ENCODE results near the gene ZNF227. TPM values are rescaled to one million over a fixed set of nuclear protein-coding genes. Genes with fewer than 3 reads are reported as not detected.

Gene ZNF227
- total RNA-seq, 4 donors from 2014 or later, result 4.7 to 16.4 (median 8.8) TPM

DNA sequence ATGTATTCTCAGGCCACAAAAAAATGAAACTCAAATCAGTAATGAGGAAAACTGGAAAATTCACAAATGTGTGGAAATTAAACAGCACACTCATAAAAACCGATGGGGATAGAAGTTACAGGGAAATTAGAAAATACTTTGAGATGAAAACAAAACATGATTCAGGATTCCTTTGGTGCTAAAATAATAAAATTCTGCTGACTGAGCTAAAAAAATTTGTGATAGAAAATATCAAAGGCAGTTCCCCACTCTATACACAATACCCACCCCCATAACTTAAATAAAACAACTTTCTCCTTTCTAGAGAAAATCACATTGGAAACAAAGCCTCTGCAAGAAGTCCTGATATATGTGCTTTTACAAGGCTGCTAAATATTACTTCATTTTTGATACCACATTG lies 45.8 kb downstream of the ZNF227 start:
- H3K36me3 ChIP-seq, result no peaks in the 10 kb centered on the region
- WGBS, 2 donors, result 86 to 95% methylated on average over 1 of the region's 1 CpG
- intact Hi-C loops (cut with DNase I), result no loop called here
- H3K4me1 ChIP-seq, result peaks cover 0 to 8% (median 0%) of the 10 kb centered on the region in 3 donors
- no peak overlapping the region for H3K4me3 ChIP-seq
- TF ChIP-seq POLR2A (IDR thresholded peaks at IDR 0.05), result no peak
- TF ChIP-seq, protein P1, sequence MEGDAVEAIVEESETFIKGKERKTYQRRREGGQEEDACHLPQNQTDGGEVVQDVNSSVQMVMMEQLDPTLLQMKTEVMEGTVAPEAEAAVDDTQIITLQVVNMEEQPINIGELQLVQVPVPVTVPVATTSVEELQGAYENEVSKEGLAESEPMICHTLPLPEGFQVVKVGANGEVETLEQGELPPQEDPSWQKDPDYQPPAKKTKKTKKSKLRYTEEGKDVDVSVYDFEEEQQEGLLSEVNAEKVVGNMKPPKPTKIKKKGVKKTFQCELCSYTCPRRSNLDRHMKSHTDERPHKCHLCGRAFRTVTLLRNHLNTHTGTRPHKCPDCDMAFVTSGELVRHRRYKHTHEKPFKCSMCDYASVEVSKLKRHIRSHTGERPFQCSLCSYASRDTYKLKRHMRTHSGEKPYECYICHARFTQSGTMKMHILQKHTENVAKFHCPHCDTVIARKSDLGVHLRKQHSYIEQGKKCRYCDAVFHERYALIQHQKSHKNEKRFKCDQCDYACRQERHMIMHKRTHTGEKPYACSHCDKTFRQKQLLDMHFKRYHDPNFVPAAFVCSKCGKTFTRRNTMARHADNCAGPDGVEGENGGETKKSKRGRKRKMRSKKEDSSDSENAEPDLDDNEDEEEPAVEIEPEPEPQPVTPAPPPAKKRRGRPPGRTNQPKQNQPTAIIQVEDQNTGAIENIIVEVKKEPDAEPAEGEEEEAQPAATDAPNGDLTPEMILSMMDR (IDR thresholded peaks at IDR 0.05), result no peak
- no peaks in the 10 kb centered on the region for H3K27me3 ChIP-seq
- H3K9me3 ChIP-seq, result peaks cover 6 to 77% (median 26%) of the 10 kb centered on the region in 3 donors
- no peak overlapping the region for H3K27ac ChIP-seq
- DNase-seq, result no peak

DNA sequence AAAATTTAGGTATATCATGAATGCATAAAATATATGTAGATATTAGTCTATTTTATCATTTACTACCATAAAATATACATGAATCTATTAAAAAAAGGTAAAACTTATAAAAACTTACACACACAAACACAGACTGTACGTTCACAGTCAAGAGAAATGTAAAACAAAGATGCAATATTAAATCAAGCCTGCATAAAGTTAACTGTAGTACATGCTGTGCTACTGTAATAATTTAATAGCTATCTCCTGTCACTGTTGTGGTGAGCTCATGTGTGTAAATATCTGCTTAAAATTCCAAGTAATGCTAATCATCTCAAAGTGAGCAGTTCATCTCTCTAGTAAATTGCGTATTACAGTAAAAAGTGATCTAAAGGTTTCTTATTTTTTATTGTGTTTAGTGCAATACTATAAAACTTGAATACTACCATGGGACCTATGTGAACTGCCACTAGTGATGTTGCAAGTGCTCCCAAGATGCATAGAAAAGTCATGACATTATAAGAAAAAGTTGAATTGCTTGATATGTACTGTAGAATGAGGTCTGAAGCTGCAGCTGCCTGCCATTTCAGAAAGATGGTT lies 46.6 kb downstream of the ZNF227 start:
- H3K9me3 ChIP-seq, result peaks cover 6 to 73% (median 25%) of the 10 kb centered on the region in 3 donors
- intact Hi-C loops (cut with DNase I), result no loop called here
- H3K4me3 ChIP-seq, result peak overlapping the region in 1 of 4 donors; percentile 53
- no peaks in the 10 kb centered on the region for H3K27me3 ChIP-seq
- no peak overlapping the region for H3K27ac ChIP-seq
- peaks cover 0 to 8% (median 0%) of the 10 kb centered on the region in 3 donors for H3K4me1 ChIP-seq
- no peaks in the 10 kb centered on the region for H3K36me3 ChIP-seq
- 91 to 95% methylated on average over 2 of the region's 2 CpGs for WGBS, 2 donors
- DNase-seq, result no peak
- TF ChIP-seq, protein P1 (IDR thresholded peaks at IDR 0.05), result no peak
- TF ChIP-seq POLR2A (IDR thresholded peaks at IDR 0.05), result no peak

DNA sequence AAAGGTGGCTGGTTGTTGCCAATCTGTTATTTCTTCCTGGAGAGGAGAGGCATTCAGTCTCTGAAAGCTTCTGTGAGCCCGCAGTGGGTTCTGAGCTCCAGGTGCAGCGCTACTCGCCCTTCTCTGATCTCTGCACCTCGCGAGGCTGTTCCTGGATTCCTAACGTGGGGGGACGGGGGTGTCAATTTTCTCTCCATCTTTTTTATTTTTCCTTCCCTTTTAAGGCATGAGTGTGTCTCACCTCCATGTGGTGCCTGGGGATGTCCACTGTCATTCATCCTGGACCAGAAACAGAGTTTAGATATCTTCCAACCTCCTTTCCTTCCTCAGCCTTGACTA lies 48.0 kb downstream of the ZNF227 start:
- Histone ChIP-seq H3K4me1 (peaks cover 0 to 8% (median 0%) of the 10 kb centered on the region in 3 donors), H3K36me3 (no peaks in the 10 kb centered on the region), H3K9me3 (peaks cover 0 to 69% (median 18%) of the 10 kb centered on the region in 3 donors), H3K27me3 (no peaks in the 10 kb centered on the region), H3K27ac (peak overlapping the region in 2 of 4 donors; percentile 72 to 75), H3K4me3 (peak overlapping the region; percentile 12 to 53 (median 40))
- DNase-seq, result no peak
- no peak for TF ChIP-seq POLR2A (IDR thresholded peaks at IDR 0.05)
- TF ChIP-seq, protein P1 (IDR thresholded peaks at IDR 0.05), result no peak
- 16 to 25% methylated on average over 7 of the region's 7 CpGs for WGBS, 2 donors
- intact Hi-C loops (cut with DNase I), result no loop called here

DNA sequence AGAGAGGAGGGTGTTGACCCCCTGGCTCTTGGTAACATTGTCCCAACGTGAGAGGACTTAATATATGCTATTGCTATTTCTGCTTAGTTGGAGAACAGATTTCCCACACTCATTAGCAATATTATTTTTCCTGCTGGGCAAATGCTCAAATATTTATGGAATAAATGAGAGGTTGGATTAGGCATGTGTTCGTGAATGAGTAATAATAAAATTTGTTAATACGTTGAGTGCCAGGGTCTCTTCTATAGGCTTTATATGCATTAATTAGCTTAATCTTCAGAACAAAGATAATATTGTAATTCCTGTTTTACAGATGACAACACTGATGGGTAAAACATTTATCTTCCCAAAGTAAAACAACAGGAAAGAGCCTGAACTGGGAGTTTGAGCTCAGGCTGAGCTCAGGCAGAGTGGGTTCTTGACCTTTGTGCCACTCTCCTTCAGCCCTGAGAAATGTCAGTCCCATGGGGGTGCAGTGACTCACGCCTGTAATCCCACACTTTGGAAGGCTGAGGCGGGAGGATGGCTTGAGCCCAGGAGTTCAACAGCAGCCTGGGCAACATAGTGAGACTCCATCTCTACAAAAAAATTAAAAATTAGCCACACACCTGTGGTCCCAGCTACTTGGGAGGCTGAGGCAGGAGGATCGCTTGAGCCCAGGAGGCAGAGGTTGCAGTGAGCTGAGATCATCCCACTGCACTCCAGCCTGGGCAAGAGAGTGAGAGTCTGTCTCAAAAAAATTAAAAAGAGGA lies 48.5 kb downstream of the ZNF227 start:
- Histone ChIP-seq H3K27ac (no peak overlapping the region), H3K4me1 (peaks cover 0 to 8% (median 0%) of the 10 kb centered on the region in 3 donors), H3K9me3 (peaks cover 0 to 69% (median 12%) of the 10 kb centered on the region in 3 donors), H3K4me3 (no peak overlapping the region), H3K27me3 (no peaks in the 10 kb centered on the region), H3K36me3 (no peaks in the 10 kb centered on the region)
- WGBS, 2 donors, result 40 to 52% methylated on average over 4 to 6 of the region's 6 CpGs
- TF ChIP-seq, protein P1 (IDR thresholded peaks at IDR 0.05), result no peak
- TF ChIP-seq POLR2A (IDR thresholded peaks at IDR 0.05), result no peak
- DNase-seq, result no peak
- intact Hi-C loops (cut with DNase I), result no loop called here

DNA sequence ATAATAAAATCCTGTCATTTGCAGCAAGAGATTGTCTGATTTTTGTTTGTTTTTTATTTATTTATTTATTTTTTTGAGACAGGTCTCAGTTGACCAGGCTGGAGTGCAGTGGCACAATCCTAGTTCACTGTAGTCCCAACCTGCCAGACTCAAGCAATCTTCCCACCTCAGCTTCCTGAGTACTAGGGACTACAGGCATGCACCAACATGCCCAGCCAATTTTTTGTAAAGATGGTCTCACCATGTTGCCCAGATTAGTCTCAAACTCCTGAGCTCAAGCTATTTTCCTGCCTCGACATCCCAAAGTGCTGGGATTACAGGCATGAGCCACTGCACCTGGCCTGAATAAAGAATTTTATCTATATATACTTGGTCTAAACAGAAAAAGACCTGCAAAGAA lies 65.0 kb downstream of the ZNF227 start:
- H3K36me3 ChIP-seq, result peaks cover 0 to 24% (median 0%) of the 10 kb centered on the region in 3 donors
- no peaks in the 10 kb centered on the region for H3K27me3 ChIP-seq
- intact Hi-C loops (cut with DNase I), result no loop called here
- WGBS, 2 donors, result 100% methylated on average over 1 of the region's 1 CpG; no CpG with 5 or more reads in 1 of the 2 donors
- no peak overlapping the region for H3K27ac ChIP-seq
- H3K4me1 ChIP-seq, result no peaks in the 10 kb centered on the region
- H3K4me3 ChIP-seq, result no peak overlapping the region
- peaks cover 0 to 89% (median 52%) of the 10 kb centered on the region in 3 donors for H3K9me3 ChIP-seq
- TF ChIP-seq POLR2A (IDR thresholded peaks at IDR 0.05), result no peak
- TF ChIP-seq, protein P1 (IDR thresholded peaks at IDR 0.05), result no peak
- no peak for DNase-seq

All from esophagus squamous epithelium (tissue), 5 donors.